Liver (tissue), 9 donors: Measurements from ENCODE around the gene EMID1. TPM values are rescaled to one million over a fixed set of nuclear protein-coding genes. Genes with fewer than 3 reads are reported as not detected.

ENCODE experiments used
- DNase-seq: peaks from one replicate; pipeline ENCODE4 v3.0.0-alpha.2; 2017; ENCODE audit warnings: low spot score
- H3K27ac ChIP-seq, 2 donors: one replicate each; pipeline ENCODE4 v1.7.0; 2013; ENCODE audit warnings: inconsistent platforms in 2 of 2, low read length in 2 of 2, control low read depth in 1 of 2, low read depth in 1 of 2, mild to moderate bottlenecking in 1 of 2
- H3K27me3 ChIP-seq, 4 donors: one replicate each; pipeline versions ENCODE4 v1.6.1 to v1.7.0; 2013; ENCODE audit warnings: low read length in 3 of 4, inconsistent platforms in 1 of 4, mild to moderate bottlenecking in 1 of 4, moderate library complexity in 1 of 4; ENCODE audit not compliant: control insufficient read depth in 4 of 4, insufficient read depth in 4 of 4
- H3K36me3 ChIP-seq, 4 donors: one replicate each; pipeline versions ENCODE4 v1.6.1 to v1.7.0; 2013; ENCODE audit warnings: low read length in 3 of 4, mild to moderate bottlenecking in 3 of 4, low read depth in 1 of 4, moderate library complexity in 1 of 4; ENCODE audit not compliant: control insufficient read depth in 4 of 4, insufficient read depth in 3 of 4
- H3K4me1 ChIP-seq, 4 donors: one replicate each; pipeline versions ENCODE4 v1.6.1 to v1.7.0; 2013; ENCODE audit warnings: low read length in 3 of 4, mild to moderate bottlenecking in 3 of 4, moderate library complexity in 1 of 4; ENCODE audit not compliant: control insufficient read depth in 4 of 4, insufficient read depth in 4 of 4
- H3K4me3 ChIP-seq, 3 donors: one replicate each; pipeline versions ENCODE4 v1.6.1 to v1.7.0; 2013; ENCODE audit warnings: low read length in 3 of 3, control low read depth in 1 of 3, low read depth in 1 of 3, mild to moderate bottlenecking in 1 of 3
- H3K9ac ChIP-seq, 2 donors: one replicate each; pipeline ENCODE4 v1.7.0; 2013; ENCODE audit warnings: low read length in 2 of 2, mild to moderate bottlenecking in 2 of 2, moderate library complexity in 2 of 2, control low read depth in 1 of 2, low read depth in 1 of 2
- H3K9me3 ChIP-seq, 4 donors: one replicate each; pipeline versions ENCODE4 v1.6.1 to v1.7.0; 2013; ENCODE audit warnings: low read length in 3 of 4; ENCODE audit not compliant: control insufficient read depth in 4 of 4
- FOXA1 ChIP-seq: IDR thresholded peaks from 2 replicates; pipeline ENCODE4 v1.6.1; 2016; ENCODE audit warnings: antibody characterized with exemption
- HNF4A ChIP-seq, 2 donors: conservative IDR thresholded peaks; 2 replicates each; pipeline ENCODE4 v1.6.1; 2016; ENCODE audit warnings: antibody characterized with exemption in 2 of 2, mild to moderate bottlenecking in 2 of 2
- JUND ChIP-seq, 2 donors: IDR thresholded peaks; 2 replicates each; pipeline ENCODE4 v1.6.1; 2016; ENCODE audit warnings: antibody characterized with exemption in 2 of 2
- NR2F2 ChIP-seq: IDR thresholded peaks from 2 replicates; pipeline ENCODE4 v1.6.1; 2016; ENCODE audit warnings: antibody characterized with exemption
- REST ChIP-seq: IDR thresholded peaks from 2 replicates; pipeline ENCODE4 v1.6.1; 2016; ENCODE audit warnings: antibody characterized with exemption, mild to moderate bottlenecking
- RXRA ChIP-seq, 2 donors: IDR thresholded peaks; 2 replicates each; pipeline ENCODE4 v1.6.1; 2017 to 2018; ENCODE audit warnings: antibody characterized with exemption in 2 of 2, mild to moderate bottlenecking in 1 of 2
- TAF1 ChIP-seq: conservative IDR thresholded peaks from 2 replicates; pipeline ENCODE4 v1.6.1; 2016; ENCODE audit warnings: antibody characterized with exemption, mild to moderate bottlenecking
- YY1 ChIP-seq: IDR thresholded peaks from 2 replicates; pipeline ENCODE4 v1.6.1; 2016; ENCODE audit warnings: antibody characterized with exemption, mild to moderate bottlenecking
- WGBS: extraction: QIAGEN DNeasy Blood & Tissue Kit; methylation state at CpG from one replicate; pipeline ENCODE4 v1.1.7; 2013; 5-methylcytosine and 5-hydroxymethylcytosine counted together
- polyA plus RNA-seq, 2 donors: library from polyadenylated mRNA; stranded (reverse) in 1 of 2; unstranded in 1 of 2; fragments of 200-250 nt in 1 of 2; fragments of >200 nt in 1 of 2; fragmentation: Nextera tagmentation in 1 of 2; extraction: Ambion mirVana in 1 of 2; gene quantifications; one replicate each; pipeline versions ENCODE4 v1.2.1 to v1.2.3, GENCODE V29; 2013 to 2015
- total RNA-seq, 2 donors: library from RNA; depleted of rRNA; stranded (reverse); fragments of >200 nt; gene quantifications; one replicate each; pipeline ENCODE4 v1.2.3, GENCODE V29; 2014
- TF ChIP-seq, protein P1 (sequence below): IDR thresholded peaks from 2 replicates; pipeline ENCODE4 v1.6.1; 2016; ENCODE audit warnings: antibody characterized with exemption
- TF ChIP-seq, protein P2 (sequence below): IDR thresholded peaks from 2 replicates; pipeline ENCODE4 v1.6.1; 2016; ENCODE audit warnings: antibody characterized with exemption
- TF ChIP-seq, protein P3 (sequence below): IDR thresholded peaks from 2 replicates; pipeline ENCODE4 v1.6.1; 2016; ENCODE audit warnings: antibody characterized with exemption
- donor health status: healthy.
- donor health status: healthy.
- donor health status: healthy.
- donor health status: healthy.
- donor health status: healthy.

The EMID1 gene
- total and polyA plus RNA-seq, 4 donors: 0.89 to 8.9 (median 2.1) TPM

- no peak for DNase-seq
- no peaks in the 10 kb centered on the region for H3K27me3 ChIP-seq
- 22% methylated on average over 13 of the region's 13 CpGs for WGBS
These were observed 61.1 kb downstream of the EMID1 start for GRCh38 chr22:29266564-29267461.

DNA sequence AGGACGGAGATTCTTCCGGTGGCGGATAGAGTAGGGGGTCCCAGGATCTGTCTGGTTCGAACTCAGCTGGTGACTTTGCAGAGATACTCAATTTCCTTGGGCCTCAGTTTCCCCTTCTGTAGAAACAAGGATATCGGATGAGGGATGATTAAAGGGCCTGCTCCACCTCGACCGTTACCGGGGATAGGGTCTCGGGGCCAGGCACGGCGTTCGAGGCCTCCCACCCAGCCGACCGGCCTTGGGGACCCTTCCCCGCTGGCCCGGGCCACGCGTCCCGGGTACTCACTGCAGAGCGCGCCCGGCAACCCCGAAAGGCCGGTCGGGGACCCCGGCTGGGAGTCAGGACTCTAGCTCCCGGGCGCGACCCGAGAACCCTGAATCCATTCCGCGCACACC is 61.8 kb downstream of the EMID1 start:
- H3K27ac ChIP-seq: peak overlapping the region; percentile 97 to 99
- H3K36me3 ChIP-seq: peaks cover under 1 to 10% (median 4%) of the 10 kb centered on the region in 4 donors
- under 1% methylated on average over 32 of the region's 32 CpGs for WGBS
- H3K4me3 ChIP-seq: peak overlapping the region; percentile 77 to 83 (median 79)
- no peak for DNase-seq
- peak overlapping the region; percentile 24 to 55 for H3K9ac ChIP-seq
- H3K27me3 ChIP-seq: no peaks in the 10 kb centered on the region
- H3K9me3 ChIP-seq: no peaks in the 10 kb centered on the region
- H3K4me1 ChIP-seq: peaks cover 3 to 49% (median 40%) of the 10 kb centered on the region in 4 donors
- TF ChIP-seq, protein P1, sequence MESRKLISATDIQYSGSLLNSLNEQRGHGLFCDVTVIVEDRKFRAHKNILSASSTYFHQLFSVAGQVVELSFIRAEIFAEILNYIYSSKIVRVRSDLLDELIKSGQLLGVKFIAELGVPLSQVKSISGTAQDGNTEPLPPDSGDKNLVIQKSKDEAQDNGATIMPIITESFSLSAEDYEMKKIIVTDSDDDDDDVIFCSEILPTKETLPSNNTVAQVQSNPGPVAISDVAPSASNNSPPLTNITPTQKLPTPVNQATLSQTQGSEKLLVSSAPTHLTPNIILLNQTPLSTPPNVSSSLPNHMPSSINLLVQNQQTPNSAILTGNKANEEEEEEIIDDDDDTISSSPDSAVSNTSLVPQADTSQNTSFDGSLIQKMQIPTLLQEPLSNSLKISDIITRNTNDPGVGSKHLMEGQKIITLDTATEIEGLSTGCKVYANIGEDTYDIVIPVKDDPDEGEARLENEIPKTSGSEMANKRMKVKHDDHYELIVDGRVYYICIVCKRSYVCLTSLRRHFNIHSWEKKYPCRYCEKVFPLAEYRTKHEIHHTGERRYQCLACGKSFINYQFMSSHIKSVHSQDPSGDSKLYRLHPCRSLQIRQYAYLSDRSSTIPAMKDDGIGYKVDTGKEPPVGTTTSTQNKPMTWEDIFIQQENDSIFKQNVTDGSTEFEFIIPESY: no peak
- TF ChIP-seq REST (no peak), TAF1 (no peak), YY1 (no peak), JUND (IDR thresholded peaks at IDR 0.05) (no peak), NR2F2 (no peak)
- TF ChIP-seq, protein P2, sequence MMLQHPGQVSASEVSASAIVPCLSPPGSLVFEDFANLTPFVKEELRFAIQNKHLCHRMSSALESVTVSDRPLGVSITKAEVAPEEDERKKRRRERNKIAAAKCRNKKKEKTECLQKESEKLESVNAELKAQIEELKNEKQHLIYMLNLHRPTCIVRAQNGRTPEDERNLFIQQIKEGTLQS: no peak

More at GRCh38 chr22:29266564-29267461, 61.1 kb downstream of the EMID1 start:
- Histone ChIP-seq H3K4me3 (peak overlapping the region; percentile 77 to 83 (median 79)), H3K9ac (peak overlapping the region; percentile 24 to 55), H3K9me3 (no peaks in the 10 kb centered on the region), H3K36me3 (peaks cover 0 to 8% (median 1%) of the 10 kb centered on the region in 4 donors), H3K4me1 (peaks cover 3 to 42% (median 34%) of the 10 kb centered on the region in 4 donors), H3K27ac (peak overlapping the region; percentile 97 to 99)
- no peak for TF ChIP-seq RXRA (IDR thresholded peaks at IDR 0.05)
- no peak for TF ChIP-seq REST
- no peak for TF ChIP-seq JUND (IDR thresholded peaks at IDR 0.05)
- TF ChIP-seq, protein P2: no peak
- TF ChIP-seq FOXA1: no peak
- no peak for TF ChIP-seq HNF4A (conservative IDR thresholded peaks at IDR 0.05)
- TF ChIP-seq, protein P1: no peak
- no peak for TF ChIP-seq NR2F2
- TF ChIP-seq YY1: no peak
- TF ChIP-seq, protein P3, sequence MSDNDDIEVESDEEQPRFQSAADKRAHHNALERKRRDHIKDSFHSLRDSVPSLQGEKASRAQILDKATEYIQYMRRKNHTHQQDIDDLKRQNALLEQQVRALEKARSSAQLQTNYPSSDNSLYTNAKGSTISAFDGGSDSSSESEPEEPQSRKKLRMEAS: no peak
